CD4-positive, alpha-beta T cell treated with Interferon gamma for 1 hour (primary cell): ENCODE measurements around the gene SYT5.

Experiments
- DNase-seq: peaks from one replicate; pipeline ENCODE4 v3.0.0-alpha.2; 2020

SYT5 gene

GRCh38 chr19:55145232-55145631 is 34.9 kb downstream of the SYT5 start:
- no peak for DNase-seq

GRCh38 chr19:55141696-55142095 is 38.4 kb downstream of the SYT5 start:
- no peak for DNase-seq

GRCh38 chr19:55137915-55138314 is 42.2 kb downstream of the SYT5 start:
- DNase-seq, result no peak

- DNase-seq, result no peak
Measured at GRCh38 chr19:55136399-55137102, 43.5 kb downstream of the SYT5 start.

- no peak for DNase-seq
Measured at GRCh38 chr19:55134736-55135135, 45.4 kb downstream of the SYT5 start.

GRCh38 chr19:55133639-55134444 is 46.2 kb downstream of the SYT5 start:
- DNase-seq, result no peak

GRCh38 chr19:55132453-55133129 is 47.5 kb downstream of the SYT5 start:
- DNase-seq, result no peak

GRCh38 chr19:55131421-55131820 is 48.7 kb downstream of the SYT5 start:
- no peak for DNase-seq
